ENCODE data around the gene IL33.
"Not testable (repeated sequence)": the region's sequence is repeated elsewhere in the genome, so short reads cannot be mapped to it uniquely, and the experiment has no call there.

The IL33 gene

GRCh38 chr9:6215562-6215961 is at the start of gene IL33:
Gene IL33, plus strand, starts transcription at chr9:6215807. Its CDS starts 25,888 bp downstream, at chr9:6241695.
- DNase-seq, result no peak

GRCh38 chr9:6171667-6172066 is 43.9 kb upstream of the IL33 start:
- DNase-seq, result no peak

GRCh38 chr9:6173914-6174313 is 41.7 kb upstream of the IL33 start:
- DNase-seq, result no peak

GRCh38 chr9:6182549-6183226 is 32.9 kb upstream of the IL33 start:
- DNase-seq, result not testable (repeated sequence)

- DNase-seq, result no peak
Observed at GRCh38 chr9:6183227-6183551, 32.4 kb upstream of the IL33 start.

GRCh38 chr9:6183627-6184026 is 32.0 kb upstream of the IL33 start:
- DNase-seq, result no peak

GRCh38 chr9:6184749-6185645 is 30.6 kb upstream of the IL33 start:
- DNase-seq, result no peak

- DNase-seq, result no peak
Observed at GRCh38 chr9:6186691-6187090, 28.9 kb upstream of the IL33 start.

GRCh38 chr9:6187272-6187671 is 28.3 kb upstream of the IL33 start:
- DNase-seq, result no peak

GRCh38 chr9:6188466-6188865 is 27.1 kb upstream of the IL33 start:
- DNase-seq, result no peak

- DNase-seq, result no peak
Observed at GRCh38 chr9:6188906-6189305, 26.7 kb upstream of the IL33 start.

- DNase-seq, result no peak
Observed at GRCh38 chr9:6194934-6195333, 20.7 kb upstream of the IL33 start.

GRCh38 chr9:6195714-6196360 is 19.8 kb upstream of the IL33 start:
- no peak for DNase-seq

- DNase-seq, result no peak
Observed at GRCh38 chr9:6197330-6197729, 18.3 kb upstream of the IL33 start.

GRCh38 chr9:6198251-6198650 is 17.4 kb upstream of the IL33 start:
- DNase-seq, result no peak

- no peak for DNase-seq
Observed at GRCh38 chr9:6199596-6199995, 16.0 kb upstream of the IL33 start.

GRCh38 chr9:6200761-6201160 is 14.8 kb upstream of the IL33 start:
- no peak for DNase-seq

GRCh38 chr9:6209966-6210365 is 5.6 kb upstream of the IL33 start:
- DNase-seq, result no peak

GRCh38 chr9:6212722-6213375 is 2.8 kb upstream of the IL33 start:
- DNase-seq, result no peak

GRCh38 chr9:6214434-6214833 is 1.2 kb upstream of the IL33 start:
- DNase-seq, result no peak

GRCh38 chr9:6214903-6215302 is 704 bp upstream of the IL33 start:
- no peak for DNase-seq

- DNase-seq, result no peak
Observed at GRCh38 chr9:6216002-6216401, 395 bp downstream of the IL33 start.

- DNase-seq, result no peak
Observed at GRCh38 chr9:6216951-6217350, 1.3 kb downstream of the IL33 start.
